ENCODE data around the gene GOSR1.
"Not testable (repeated sequence)": the region's sequence is repeated elsewhere in the genome, so short reads cannot be mapped to it uniquely, and the experiment has no call there.

The GOSR1 gene

DNA sequence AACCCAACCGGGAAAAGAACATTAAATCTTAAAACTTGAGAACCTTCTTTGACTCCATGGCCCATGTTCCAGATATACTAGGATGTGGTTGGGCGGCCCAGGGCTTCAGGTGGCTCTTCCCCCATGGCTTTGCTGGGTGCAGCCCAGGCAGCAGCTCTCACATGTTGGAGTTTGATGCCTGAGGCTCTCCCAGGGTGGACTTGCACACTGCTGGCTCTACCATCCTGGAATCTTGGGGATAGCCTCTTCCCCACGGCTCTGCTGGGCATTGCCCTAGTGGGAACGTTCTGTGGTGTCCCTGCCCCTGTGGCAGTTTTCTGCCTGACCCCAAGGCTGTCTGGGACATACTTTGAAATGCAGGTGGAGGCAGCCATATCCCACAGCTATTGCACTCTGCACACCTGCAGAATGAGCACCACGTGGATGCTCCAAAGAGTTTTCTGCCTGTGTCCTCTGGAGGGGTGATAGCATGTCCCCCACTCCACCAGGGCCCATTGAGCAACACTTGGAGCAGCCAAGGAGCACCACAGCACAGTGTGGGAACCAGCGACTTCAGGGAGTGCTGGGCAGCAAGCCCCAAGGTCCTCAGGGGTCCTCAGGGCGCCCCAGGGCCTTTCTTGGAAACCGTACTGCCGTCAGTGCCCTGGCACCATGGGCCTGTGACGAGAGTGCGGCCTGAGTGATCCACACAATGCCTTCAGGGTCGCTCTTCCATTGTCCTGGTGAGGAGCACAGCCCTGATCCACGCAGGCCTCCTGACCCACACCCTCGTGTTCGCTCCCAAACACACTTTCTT is 70.8 kb downstream of the GOSR1 start:
- no peak for DNase-seq (ENCODE audit: low read depth)

DNA sequence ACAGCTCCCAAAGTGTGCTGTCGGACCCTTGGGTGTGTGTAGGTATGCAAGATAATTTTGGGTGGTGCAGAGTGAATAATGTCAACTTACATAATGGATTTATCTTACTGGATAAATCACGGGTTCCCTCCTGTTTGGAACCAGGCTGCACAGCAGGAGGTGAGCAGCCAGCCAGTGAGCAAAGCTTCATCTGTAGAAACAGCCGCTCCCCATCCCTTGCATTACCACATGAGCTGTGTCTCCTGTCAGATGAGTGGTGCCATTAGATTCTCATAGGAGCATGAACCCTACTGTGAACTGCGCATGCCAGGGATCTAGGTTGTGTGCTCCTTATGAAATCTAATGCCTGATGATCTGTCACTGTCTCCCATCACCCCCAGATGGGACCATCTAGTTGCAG is 72.0 kb downstream of the GOSR1 start:
- not testable (repeated sequence) for DNase-seq (ENCODE audit: low read depth)

DNA sequence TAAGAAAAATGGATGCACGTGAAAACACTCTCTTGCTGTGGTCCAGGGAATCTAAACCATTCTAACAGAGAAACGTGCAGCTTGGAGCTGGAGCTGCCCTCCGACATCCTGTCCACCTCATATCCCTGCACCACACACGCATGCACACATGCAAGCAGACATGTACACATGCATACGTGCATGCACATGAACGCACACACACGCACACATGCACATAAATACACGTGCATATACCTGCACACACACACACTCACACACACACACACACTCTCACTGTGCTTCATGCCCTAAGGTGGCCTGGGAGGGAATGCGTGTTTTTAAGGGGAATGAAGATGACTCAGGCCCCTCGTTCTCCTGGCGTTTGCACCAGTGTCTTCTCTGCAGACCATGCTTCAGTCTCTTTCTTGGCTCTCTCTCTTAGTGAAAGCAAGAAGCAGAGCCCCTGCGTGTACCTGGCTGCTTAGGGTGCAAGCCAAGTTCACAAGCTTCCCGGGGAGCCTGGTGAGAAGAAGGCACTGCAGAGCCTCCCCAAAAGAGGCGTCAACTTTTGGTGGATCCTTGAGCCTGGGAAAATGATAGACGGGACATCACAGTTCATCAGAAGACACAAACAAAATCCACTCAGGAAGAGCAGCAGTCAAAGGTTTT is 72.8 kb downstream of the GOSR1 start:
- no peak for DNase-seq (ENCODE audit: low read depth)

DNA sequence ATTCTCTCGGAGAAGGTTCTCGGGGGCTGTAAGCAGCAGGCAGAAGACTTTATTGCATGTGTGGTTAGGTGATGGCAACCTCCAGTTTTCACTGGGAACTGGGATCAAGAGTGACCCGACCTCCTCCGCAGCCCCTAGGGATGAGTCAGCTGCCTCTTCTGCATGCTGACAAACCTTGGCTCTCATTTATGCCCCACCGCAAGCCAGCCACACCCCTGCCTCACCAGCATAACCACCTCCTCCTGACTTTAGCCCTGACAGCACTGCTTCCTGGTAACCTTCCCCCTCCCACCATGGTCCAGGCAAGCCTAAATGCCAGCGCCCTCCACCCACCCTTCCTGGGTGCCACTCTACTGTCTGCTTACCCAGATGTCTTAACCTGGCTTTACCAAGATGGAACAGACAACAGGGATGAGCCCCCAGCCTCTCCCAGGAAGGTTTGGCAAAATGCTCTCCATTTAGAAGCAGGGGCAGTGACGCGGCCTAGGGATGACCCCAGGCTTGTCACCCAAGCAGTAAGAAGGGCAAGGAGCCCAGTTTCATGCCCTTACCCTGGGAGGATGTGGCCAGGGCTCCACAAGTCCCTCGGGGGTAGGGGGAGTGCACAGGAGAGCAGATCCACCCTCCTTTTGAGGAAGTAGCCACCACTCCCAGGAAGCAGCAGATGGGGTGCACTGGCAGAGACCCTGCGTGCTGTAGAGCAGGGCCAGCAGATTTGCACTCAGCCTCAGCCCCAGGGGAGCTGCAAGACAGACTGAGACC is 73.5 kb downstream of the GOSR1 start:
- DNase-seq (ENCODE audit: low read depth): no peak

DNA sequence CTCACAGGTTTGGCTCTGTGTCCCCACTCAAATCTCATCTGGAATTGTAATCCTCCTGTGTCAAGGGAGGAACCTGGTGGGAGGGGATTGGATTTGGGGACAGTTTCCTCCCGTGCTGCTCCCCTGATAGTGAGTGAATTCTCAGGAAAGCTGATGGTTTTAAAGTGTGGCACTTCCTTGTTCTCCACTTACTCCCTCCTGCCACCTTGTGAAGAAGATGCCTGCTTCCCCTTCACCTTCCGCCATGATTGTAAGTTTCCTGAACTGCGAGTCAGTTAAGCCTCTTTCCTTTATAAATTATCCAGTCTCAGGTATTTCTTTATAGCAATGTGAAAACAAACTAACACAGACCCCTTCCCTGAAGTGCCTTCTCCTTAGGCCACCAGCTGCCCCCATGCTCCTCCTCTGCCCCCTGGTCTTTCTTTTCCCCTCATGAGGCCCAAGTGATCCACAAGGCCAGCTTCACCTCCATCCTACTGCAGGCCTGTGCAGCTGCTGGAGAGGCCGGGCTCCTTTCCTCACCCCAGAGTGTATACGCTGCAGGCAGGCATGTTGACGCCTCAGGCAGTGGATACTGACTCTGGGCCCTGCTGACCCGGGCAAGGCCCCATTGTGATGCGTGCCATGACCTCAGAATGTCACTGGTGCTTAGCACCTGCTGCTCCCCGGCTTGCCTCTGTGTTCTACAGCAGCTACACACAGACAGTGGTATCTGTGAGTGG is 74.2 kb downstream of the GOSR1 start:
- not testable (repeated sequence) for DNase-seq (ENCODE audit: low read depth)

DNA sequence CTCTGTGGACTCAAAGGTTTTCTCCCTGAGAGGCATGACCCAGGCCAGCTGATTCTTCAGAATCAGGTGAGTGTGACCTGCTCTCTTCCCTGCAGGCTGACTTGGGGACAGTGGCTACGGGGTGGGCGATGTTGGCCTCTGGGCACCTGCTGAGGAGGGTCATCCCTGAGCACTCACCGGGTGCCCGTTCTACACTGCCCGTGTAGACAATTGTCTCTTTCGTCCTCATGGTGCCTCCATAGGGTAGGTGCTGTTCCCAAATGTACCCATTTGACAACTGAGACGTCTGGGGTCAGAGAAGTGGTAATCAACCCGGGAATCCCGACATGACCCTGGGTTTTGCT is 74.8 kb downstream of the GOSR1 start:
- no peak for DNase-seq (ENCODE audit: low read depth)

DNA sequence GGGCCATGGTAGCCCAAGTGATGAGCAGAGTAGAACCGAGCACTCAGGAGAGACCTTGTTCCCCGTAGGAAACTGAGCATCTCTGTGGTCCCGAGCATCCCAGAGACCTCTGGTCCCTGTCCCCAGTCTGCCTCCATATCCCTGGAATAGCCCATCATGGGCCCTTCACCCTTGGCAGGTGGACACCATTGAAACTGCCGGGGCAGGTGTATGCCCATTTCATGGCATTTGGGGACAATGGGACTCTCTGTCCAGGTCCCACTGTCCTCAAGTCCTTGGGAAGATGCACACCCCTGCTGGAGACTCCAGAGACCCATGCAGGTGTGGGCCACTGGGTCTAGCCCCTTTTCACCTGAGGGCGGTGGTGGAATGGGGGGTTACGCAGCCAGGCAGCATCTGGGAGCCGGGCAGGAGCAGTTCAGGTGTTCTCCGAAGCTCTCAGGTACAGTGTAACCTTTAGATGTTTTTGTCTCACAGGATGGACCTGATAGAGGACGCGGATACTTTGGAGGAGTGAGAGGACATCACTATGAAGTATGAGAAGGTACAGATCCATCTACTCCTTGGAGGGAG is 75.9 kb downstream of the GOSR1 start:
- no peak for DNase-seq (ENCODE audit: low read depth)

DNA sequence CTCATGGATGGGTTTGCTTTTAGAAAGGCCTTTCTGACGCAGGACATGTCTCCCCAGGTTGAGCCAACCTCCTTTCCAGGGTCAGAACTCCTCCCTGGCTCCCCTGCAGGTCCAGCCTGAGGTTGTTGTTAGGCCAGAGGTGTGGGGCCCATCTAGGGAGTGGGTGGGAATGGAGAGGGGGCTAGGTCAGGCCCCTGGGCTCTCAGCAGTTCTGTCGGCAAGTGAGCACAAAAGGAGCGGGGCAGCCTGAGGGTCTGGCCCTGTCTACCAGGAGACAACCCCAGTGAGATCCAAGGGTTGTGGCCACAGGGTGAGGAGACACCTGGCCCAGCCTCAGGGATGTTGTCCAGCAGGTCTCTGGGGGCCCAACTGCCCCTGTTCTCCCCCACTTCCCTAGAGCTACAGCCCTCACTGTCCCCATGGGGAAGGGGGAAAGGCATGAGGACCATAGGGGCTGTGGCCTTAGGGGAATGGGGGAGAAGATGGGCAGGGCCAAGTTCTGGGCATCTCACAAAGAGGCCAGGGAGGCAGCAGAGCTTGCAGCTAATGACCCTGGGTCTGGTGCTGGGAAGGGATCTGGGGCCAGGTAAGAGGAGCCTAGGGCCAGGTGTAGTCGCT is 76.7 kb downstream of the GOSR1 start:
- not testable (repeated sequence) for DNase-seq (ENCODE audit: low read depth)

DNA sequence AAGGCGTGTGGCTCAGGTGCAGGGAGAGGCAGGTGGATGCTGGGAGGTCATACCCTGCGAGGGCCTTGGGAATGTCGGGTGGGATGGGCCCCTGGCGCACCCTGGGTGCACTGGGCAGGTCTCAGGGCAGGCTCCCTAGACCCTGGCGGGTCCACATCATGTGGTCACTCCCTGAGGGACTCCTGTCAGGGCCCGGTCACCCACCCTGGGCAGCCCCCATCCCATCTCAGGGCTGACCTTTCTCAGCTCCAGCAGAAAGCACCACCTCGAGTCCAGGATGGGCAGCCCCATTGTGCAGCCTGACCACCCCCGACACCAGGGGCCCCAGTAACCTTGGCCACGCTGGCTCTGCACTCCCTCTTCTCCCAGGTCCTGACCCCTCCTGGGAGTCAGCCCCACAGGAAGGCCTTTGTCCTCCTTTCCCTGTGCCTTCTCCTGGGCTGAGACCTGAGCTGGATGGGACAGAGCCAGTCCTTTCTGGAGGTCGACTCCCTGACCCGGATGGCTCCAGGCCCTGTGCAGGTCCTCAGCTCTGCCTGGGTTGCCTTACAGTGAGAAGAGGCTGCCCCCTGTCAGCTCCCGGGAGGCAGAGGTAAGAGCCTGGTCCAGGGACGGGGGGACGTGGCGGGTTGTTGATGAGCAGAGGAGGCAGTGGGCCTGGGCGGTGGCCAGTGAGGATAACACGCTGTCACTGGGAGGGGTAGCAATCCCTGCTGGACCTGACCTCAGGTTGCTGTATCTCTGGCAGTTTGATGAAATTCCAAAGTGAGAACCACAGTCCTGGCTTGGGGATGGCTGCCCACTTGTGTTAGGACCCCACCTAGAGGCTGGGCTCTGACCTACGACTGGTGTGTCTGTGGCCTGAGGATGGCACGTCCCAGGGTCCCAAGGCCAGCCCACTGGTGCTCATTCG is 77.9 kb downstream of the GOSR1 start:
- no peak for DNase-seq (ENCODE audit: low read depth)

DNA sequence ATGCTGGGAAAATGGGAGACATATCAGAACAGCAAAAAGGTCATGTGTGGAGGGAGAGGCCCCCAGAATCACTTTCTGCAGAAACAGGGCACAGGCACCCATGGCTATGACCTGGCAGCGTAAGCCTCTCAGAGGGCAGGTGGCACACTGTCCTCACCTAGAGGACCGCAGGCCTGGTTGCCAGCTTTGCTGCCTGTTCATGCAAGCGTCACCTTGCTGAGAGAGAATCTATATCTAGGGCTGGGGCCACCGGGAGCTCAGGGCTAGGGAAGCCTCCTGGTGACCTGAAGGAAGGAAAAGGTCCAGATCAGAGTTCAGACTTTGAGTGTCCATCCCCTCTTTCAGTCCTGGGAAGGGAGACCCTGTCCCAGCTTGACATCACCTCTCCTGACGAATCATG is 78.7 kb downstream of the GOSR1 start:
- DNase-seq (ENCODE audit: low read depth): no peak

DNA sequence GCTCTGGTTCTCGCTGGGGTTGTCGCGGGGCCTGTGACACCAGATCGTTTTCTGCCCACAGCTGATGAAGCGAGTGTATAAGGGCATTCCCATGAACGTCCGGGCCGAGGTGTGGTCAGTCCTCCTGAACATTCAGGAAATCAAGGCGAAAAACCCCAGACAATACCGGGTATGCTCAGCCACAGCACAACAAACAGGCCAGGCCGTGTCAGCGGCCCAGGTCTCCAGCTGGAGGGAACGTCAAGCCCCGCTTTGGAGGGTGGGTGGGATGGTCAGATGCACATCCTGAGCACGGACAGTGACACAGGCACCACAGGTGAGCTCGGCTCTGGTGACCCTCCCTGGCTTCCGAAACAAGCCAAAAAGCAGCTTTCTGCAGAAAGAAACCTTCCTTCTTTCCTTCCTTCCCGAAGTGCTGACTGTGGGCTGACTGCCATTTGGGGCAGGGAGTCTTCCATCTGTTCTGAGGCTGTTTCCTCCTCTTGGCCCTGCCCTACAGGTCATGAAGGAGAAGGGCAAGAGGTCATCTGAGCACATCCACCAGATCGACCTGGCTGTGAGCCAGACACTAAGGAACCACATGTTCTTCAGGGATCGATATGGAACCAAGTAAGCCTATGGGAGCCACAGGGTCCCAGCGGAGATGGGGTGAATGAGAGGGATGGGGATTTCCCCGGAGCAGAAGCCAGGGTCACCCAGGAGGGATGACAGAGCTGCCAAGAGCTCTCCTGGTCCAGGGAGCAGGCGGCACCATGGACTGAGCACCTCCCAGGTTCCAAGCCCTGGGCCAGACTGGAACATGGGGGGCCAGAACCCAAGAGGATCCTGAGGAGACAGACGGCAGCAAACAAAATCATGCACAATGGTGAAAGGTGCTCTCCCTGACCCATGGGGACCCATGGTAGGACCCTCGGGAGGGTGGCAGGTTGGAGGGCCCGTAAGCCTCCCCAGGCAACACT is 79.4 kb downstream of the GOSR1 start:
- no peak for DNase-seq (ENCODE audit: low read depth)

DNA sequence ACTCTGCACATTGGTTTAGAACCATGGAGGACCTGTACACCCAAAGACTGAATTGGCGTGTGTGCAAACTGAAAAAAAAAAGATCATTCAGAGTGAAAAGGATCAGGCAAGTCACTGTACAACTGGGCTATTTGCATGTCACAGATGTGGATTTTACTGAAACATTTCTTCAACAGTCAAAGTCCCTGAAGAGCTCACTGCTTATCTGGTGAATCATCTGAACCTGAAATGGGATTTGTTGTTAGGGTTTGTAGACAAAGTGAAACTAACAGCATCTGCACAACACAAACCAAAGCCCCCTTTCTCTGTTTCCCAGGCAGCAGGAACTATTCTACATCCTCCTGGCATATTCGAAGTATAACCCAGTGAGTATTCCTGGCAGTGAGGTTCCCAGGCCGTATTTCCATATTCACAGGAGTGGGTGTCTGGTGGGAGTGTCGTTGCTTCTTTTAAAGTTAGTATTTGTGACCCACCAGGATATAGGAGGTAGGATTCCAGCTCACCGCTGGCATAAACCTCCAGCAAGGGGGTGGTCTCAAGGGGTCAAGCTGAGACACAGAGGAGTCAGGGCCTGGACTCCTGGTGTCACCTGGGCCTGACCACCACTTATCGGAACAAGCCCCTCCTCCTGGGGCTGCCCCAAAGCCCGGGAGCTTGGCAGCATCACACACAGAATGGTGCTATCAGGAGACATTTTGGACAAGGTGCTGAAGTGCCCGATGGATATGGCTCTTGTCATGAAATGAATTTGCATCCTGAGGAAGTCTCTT is 80.9 kb downstream of the GOSR1 start:
- DNase-seq (ENCODE audit: low read depth): no peak

DNA sequence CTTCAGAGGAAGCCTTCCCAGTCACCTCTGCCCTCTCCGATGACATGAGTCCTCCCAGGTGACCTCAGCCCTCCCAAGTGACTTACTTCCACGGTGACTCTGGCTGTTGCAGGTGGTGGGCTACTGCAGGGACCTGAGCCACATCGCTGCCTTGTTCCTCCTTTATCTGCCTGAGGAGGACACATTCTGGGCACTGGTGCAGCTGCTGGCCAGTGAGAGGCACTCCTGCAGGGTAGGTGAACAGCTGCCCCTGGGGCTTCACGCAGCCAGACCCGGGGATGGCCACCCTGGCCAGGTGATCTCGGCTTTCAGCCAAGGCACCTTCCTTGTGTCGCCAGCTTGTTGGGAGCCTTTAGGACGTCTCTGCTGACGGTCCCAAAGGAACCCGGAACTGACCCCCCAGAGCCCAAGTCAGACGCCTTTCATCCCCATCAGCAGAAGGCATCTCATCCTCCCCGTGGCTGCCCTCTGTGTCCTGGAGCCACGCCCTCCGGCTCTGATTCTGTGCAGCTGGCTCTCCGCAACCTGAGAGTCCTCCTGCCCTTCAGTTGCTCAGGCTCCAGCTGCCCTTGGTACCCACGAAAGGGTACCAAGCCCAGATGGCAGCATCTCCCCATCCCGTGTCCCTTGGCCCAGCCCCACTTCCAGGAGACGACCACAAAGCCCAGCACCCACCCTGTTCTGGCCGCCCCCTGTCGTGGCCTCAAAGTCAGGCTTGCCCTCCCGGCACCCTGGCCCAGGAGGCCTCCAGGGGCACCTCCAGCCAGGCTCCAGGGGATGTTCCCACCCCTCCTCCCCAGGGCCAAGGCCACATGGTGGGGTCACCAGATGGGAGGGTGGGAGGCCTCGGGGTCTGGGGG is 81.7 kb downstream of the GOSR1 start:
- DNase-seq (ENCODE audit: low read depth): no peak

DNA sequence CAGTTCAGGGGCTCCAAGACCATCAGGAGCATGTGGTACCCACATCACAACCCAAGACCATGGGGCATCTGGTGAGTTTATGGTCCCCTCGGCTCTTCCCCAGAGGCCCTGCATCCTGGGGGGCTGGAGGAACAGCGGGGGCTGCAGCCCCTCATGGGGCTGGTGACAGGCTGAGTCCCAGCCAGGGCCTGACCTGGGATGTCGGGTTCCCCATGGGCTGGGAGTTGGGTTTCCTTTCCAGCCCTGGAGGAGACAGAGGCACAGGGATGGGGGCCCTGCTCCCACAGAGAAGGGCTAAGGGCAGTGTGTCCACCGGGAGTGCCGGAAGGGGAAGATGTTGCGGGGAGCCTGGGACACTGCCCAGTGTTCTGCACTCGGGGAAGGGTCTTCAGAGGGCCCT is 82.4 kb downstream of the GOSR1 start:
- no peak for DNase-seq (ENCODE audit: low read depth)

DNA sequence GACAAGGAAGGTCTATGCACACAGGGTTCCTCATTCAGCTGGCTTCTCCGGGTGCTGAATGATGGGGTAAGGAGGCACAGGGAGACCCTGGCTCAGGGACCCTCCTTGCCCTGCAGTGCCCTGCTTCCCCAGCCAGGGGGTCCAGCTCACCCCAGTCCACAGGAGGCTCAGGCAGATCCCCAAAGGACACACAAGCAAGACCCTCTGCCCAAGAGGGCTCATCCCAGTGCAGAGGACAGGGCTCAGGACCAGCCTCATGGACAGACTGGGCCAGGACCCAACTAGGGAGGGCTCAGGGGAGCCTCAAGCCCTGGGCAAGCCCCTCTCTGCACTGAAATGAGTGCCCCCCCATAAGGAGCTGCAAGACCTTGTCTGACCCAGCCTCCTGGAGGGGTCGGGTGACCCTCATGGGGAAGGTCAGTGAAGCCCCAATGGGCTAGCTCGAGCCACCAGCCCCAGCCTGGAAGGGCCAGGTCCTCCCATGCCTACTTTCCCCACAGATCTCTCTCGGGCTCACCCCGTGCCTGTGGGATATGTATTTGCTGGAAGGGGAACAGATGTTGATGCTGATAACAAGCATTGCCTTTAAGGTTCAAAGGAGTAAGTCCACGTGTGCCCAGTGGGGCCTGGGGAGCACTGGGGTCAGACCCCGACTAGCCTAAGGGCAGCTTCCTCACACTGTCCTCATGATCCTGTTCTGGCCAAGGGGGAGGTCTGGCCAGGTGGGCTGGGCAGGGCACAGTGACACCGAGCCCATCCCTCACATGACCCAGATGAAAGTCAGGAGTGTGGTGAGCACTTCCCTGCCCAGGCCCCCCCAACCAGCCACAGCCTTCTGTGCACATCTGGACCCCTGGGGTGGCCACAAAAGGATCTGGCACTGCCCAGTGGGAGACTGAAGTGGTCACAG is 83.2 kb downstream of the GOSR1 start:
- DNase-seq (ENCODE audit: low read depth): not testable (repeated sequence)

DNA sequence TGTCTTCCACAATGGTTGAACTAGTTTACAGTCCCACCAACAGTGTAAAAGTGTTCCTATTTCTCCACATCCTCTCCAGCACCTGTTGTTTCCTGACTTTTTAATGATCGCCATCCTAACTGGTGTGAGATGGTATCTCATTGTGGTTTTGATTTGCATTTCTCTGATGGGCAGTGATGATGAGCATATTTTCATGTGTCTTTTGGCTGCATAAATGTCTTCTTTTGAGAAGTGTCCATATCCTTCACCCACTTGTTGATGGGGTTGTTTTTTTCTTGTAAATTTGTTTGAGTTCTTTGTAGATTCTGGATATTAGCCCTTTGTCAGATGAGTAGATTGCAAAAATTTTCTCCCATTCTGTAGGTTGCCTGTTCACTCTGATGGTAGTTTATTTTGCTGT is 84.6 kb downstream of the GOSR1 start:
- DNase-seq (ENCODE audit: low read depth): not testable (repeated sequence)
